GM18907 (cell line): Measurements from ENCODE around the gene LRRC10.

Source experiments
- ATAC-seq: cut with Tn5 transposase; IDR thresholded peaks from one replicate; pipeline ENCODE4 v1.9.1; 2021; ENCODE audit warnings: mild to moderate bottlenecking, moderate library complexity; ENCODE audit not compliant: unreplicated experiment

Gene LRRC10

DNA sequence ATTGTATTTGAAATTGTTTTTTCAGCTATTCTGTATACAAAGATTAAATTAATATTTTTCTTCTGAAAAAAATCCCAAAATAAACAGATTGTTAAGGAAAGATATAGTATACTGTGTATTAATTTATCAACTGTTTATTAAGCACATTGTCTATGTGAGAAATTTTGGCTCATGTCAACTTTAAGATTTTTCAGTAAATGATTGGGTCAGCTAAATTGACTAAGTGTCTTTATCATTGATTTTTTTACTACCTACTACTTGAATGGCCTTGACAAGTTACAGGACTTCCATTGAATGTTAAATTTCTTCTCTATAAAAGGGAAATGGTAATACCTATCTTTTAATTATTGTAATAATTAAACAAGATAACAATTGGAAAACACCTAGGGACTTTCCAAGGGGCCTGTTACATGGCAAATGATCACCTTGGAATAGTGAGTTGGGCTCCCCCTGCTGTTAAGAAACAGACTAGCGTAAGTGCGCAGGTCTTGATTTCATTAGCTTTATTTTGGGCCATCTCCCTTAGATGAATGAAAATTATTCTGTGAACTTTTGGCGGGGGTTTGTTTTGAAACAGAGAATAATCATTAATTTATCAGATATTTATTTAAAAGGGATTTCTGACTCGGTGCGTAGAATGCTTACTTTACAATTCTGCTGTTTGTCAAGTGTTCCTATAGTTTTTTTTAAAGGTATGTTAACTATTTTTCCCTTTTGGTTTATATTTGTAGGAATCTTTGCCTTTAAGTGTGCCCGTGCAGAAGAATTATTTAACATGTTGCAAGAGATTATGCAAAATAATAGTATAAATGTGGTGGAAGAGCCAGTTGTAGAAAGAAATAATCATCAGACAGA lies 39.9 kb downstream of the LRRC10 start:
- peak; percentile 77 for ATAC-seq

GRCh38 chr12:69570000-69570516 lies 40.6 kb downstream of the LRRC10 start:
- ATAC-seq = no peak

DNA sequence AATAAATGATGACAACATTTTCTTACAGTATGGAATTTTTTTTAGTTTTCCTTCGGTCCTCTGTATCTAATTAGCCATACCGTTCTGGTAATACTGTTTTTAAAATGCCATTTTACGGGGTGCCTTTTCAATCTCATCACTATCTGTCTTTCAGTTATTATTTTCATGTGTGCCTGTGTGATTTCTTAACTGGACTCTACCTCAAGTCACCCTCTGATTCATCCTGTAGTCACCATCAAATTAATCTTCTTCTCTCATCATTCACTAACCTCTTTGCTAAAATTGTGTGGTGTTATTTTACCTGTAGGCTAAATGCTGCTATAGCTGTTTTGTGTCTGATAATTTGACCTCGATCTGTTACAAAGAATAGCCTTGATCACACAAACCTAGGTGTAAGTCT lies 41.5 kb downstream of the LRRC10 start:
- no peak for ATAC-seq

DNA sequence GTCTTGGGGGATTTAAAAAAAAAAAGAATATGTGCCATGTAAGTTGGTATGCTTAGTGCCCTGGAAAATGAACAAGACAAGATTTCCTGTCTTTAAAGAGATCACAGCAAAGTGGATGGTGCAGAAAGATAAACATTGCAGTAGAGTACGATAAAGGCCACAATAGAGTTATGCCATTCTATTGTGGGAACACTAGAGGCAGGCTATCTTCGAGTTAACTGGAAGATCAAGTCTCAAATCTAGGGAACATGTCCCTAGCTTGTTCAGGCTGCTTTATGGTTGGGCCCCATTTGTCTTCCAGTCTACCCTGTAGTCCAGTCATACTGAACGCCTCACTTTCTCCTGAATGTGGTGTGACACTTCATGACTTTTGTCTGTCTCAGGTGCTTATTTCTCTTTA lies 44.1 kb downstream of the LRRC10 start:
- ATAC-seq = no peak

- ATAC-seq = no peak
Measured at GRCh38 chr12:69563166-69563762, 47.4 kb downstream of the LRRC10 start.
